T-helper 22 cell (primary cell): ENCODE measurements around the gene FAM217A.
"Not testable (repeated sequence)": the region's sequence is repeated elsewhere in the genome, so short reads cannot be mapped to it uniquely, and the experiment has no call there.

Experiments used
- DNase-seq: peaks from one replicate; pipeline ENCODE4 v3.0.0-alpha.2; 2020; ENCODE audit warnings: low read depth

Gene FAM217A, protein sequence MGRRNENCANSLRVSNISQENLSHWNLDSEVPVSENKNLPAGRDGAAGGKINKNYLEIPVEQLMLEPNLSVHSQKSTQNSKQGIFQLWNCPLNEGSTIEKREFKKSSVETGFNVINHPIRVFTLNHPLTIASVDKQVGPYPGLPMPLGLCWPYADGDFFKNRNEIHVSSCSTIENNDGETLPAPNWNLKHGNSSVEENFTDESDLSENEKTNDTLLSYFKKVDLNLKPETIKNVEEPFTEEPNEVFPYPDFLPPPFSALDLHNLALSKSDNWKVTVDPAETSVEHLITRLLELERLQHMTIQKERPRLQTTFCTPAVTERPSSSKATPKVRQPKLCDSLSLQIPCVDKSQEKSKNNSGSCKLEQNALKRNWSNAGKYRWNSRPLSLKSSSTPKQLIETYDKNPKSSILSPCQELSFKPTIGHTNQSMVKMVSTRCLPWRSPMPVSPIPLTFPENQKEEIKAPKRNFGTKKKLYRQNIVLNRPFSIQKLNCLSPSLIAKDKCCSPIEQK

DNA sequence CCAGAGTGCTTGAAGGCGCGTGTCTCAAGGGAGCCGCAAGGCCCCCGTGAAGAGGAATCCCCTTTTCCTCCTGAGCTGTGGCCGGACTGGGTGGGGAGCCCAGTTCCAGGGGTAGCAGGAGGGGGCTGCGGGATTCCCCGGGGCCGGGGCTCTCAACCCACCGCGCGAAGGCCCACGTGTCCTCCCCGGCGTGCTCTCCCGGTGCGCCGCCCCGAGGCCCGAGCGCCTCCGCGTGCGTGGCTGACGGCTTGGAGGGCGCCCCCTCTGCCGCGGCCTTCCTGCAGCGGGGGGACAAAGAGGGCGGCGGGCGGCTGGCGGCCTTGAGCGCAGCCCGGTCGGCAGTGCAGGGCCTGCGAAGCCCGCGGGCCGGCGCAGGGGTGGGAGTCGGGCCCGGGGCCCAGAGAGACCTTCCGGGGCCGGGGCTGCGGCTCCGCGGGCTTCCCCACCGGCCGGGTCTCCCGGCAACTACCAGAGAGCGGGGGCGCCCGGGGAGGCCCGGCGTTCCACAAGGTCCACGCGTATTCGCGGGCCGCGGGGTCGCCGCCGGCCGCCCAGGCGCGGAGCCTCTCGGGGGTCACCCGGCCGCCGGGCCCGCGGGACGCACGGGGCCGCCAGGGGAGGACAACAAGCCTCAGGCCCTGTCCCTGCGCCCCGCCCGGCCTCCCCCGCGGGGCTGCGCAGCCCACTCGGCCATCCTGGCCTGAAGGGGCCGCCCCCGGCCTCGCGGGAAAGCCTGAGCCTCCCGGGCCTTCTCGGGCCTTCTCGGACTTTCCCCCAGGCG is at the start of gene FAM217A:
Gene FAM217A, minus strand, starts transcription at position 447 of the 781 bp plus-strand sequence. CDS start 1,723 bp downstream, outside the sequence.
- DNase-seq, result no peak

DNA sequence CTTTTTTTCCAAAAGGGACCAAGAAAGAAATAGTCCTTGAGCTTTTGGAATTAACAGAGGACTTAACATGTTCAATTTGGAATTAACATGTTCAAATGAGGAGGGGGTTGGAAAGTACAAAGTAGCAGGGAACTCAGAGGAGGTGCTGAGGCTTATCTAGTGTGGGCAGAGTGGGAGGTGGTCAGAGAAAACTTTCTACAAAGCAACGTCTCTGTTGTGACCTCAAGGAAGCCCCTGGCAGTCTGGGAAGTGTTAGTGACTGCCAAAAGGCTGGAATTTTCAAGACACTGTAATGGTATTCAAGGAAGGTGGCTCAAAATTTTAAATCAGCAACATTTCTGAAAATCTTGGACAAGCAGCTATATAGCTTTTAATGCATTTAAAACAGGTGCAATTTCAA is 49.1 kb upstream of the FAM217A start:
- DNase-seq, result no peak

GRCh38 chr6:4125933-4126864 is 47.3 kb upstream of the FAM217A start:
- no peak for DNase-seq

GRCh38 chr6:4125500-4125899 is 46.6 kb upstream of the FAM217A start:
- no peak for DNase-seq

DNA sequence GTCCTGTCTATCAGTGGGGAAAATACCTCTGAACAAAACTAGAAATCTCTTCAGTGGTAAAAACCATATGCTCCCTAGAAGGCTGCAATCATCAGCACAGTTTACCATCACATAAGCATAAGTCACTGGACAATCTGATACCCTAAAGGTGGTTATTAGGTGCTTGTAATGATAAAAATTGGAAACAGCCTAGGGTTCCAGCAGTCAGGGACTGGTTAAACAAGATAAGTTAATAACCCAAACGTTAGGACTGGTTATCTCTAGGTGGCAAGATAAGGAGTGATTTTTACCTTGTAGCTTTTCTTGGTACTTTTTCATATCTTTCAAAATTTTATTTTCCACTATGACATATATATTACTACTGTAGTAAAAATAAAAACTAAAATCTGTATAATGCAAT is 45.4 kb upstream of the FAM217A start:
- DNase-seq, result no peak

DNA sequence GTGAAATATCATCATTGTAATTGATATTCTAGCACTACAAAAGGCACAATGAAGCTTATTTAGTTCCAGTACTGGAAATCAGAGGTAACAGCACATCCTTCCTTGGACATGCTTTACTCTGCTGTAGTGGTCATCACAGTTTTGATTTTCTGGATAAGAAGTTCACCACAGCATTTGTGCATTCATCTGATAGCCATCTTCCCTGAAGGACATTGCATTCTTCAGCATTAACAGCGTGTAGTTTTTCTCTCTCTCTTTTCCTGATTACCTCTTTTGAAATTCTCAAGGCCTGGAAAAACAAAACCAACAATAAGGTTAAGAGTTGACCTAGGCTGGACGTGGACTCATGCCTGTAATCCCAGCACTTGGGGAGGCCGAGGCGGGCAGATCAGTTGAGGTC is 36.8 kb upstream of the FAM217A start:
- no peak for DNase-seq

DNA sequence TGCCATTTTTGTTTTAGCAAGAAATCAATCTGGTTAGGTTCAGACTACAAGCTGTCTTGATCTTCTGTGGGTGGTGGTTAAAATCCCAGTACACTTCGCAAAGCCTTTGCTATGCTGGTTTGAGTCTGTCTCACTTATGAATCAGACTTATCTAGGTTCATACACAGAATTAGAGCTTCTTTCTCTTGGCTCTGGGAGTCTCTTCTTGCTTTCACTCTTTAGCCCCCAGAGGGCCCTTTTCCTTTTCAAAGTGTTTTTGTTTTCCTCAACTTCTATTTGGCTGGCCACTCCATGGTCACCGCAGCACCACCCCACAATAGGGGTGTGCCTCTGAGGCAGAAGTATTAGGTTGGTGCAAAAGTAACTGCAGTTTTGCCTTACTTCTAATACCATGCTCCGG is 35.2 kb upstream of the FAM217A start:
- DNase-seq, result no peak

- DNase-seq, result no peak
Observed at GRCh38 chr6:4113649-4114048, 34.7 kb upstream of the FAM217A start.

- DNase-seq, result no peak
Observed at GRCh38 chr6:4112366-4112765, 33.4 kb upstream of the FAM217A start.

GRCh38 chr6:4109363-4109815 is 30.5 kb upstream of the FAM217A start:
- not testable (repeated sequence) for DNase-seq

- DNase-seq, result no peak
Observed at GRCh38 chr6:4108561-4109093, 29.7 kb upstream of the FAM217A start.

DNA sequence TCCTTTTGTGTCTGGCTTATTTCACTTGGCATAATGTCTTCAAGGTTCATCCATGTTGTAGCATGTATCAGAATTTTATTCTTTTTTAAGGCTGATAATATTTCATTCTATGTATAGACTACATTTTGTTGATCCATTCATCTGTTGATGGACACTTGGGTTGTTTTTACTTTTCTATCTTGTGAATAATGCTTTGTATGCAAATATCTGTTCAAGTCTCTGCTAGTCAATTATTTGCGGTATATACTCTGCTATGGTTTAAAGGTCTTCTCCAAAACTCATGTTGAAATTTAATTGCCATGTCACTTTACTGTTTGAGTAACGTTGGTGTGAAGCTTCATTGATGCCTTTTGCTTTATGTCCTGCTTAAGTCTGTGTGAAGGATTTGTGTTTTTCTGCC is 28.9 kb upstream of the FAM217A start:
- no peak for DNase-seq

DNA sequence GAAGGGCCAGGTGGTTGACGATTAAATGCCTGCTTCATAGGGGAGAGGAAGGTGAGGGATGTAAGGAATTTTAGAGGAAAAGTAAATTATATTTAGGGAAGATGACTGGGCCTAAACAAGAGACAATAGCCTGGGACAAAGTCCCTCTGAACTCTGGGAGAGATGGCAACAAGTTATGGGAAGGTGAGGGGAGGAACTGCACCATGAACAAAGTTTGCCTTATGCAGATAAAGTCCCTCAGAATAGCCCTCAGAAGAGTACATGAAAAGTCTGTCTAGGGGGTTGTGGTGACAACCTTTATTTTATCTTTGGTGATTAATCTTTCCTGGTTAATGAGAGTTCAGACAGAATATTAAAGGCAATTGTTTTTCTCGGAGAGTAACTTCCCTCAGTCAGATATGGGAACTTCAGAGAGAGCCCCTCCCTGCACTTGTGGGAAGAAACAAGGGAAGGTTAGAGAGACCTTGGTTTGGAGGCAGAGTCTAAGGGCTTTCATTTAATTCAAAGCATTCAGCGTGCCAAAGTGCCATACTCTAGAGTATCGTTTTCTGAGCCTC is 27.1 kb upstream of the FAM217A start:
- DNase-seq, result no peak

GRCh38 chr6:4103929-4104328 is 25.0 kb upstream of the FAM217A start:
- DNase-seq, result no peak

GRCh38 chr6:4102687-4103244 is 23.8 kb upstream of the FAM217A start:
- no peak for DNase-seq

DNA sequence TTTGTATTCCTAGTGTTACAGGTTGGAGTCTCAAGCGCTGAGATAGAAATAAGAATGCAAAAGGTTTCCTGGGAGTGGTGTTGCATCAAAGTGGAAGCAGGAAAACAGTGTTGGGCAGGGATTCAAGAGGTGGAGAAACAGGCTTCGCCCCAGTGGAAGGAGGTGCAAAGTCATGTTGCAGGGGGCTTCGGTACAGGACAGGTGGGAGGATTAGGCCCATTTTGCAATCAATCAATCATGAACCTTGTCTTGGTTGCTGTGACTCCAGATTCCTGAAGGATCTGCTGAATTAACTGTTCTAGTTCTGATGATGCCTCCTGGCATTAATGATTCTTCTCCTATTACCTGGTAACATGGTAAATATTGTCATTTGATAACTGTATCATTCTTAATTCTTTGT is 22.4 kb upstream of the FAM217A start:
- DNase-seq, result no peak

- no peak for DNase-seq
Observed at GRCh38 chr6:4100655-4101054, 21.7 kb upstream of the FAM217A start.

- DNase-seq, result no peak
Observed at GRCh38 chr6:4093288-4093687, 14.4 kb upstream of the FAM217A start.

GRCh38 chr6:4091941-4092340 is 13.0 kb upstream of the FAM217A start:
- no peak for DNase-seq

DNA sequence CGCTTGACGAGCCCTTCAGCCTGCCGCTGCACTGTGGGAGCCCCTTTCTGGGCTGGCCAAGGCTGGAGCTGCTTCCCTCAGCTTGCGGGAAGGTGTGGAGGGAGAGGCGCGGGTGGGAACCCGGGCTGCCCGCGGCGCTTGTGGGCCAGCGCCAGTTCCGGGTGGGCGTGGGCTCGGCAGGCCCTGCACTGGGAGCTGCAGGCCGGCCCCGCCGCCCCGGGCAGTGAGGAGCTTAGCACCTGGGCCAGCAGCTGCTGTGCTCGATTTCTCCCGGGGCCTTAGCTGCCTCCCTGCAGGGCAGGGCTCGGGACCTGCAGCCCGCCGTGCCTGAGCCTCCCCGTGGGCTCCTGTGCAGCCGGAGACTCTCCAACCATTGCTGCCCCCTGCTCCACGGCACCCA is 11.1 kb upstream of the FAM217A start:
- DNase-seq, result not testable (repeated sequence)

DNA sequence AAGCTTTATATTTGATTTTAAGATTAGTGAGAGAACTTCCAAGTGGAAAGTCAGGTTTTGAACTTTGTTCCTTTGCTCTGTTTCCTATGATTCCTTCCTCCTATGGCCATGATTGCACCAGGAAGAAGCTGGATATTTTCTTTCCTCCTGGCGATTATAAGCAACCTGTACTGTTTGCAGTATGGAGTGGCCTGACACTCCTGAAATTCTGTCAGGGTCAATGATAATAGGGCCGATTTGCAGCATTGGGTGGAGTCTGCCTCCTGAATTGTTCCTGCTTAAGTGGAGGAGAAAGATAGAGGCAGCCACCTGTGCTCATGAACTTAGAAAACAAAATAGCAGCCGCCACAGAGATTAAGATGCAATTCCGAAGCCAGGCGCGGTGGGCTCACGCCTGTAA is 9.8 kb upstream of the FAM217A start:
- no peak for DNase-seq
